ENCODE results near the gene HIF3A.

GRCh38 chr19:46294494-46294893 lies 2.3 kb upstream of the HIF3A start:
- TF ChIP-seq CTCF (IDR thresholded peaks at IDR 0.05): no peak
- TF ChIP-seq SIN3A (IDR thresholded peaks at IDR 0.05; ENCODE audit: borderline replicate concordance, insufficient read depth, low read depth, low read length): no peak
